Aorta (tissue), 5 donors: Measurements from ENCODE around the gene DHX30. TPM values are rescaled to one million over a fixed set of nuclear protein-coding genes. Genes with fewer than 3 reads are reported as not detected.

Experiments used
- ATAC-seq: fragments of 200-7000 bp; cut with Tn5 transposase; one replicate; pipeline ENCODE4 v1.9.1; 2022; ENCODE audit warnings: moderate library complexity; ENCODE audit not compliant: low FRiP score
- DNase-seq, 2 donors: peaks; one replicate each; pipeline ENCODE4 v3.0.0-alpha.2; 2020
- H3K27ac ChIP-seq, 2 donors: one replicate each; pipeline ENCODE4 v1.5.1; 2013; ENCODE audit warnings: low read length in 2 of 2, mild to moderate bottlenecking in 2 of 2, moderate library complexity in 2 of 2, control low read depth in 1 of 2, inconsistent platforms in 1 of 2, low read depth in 1 of 2
- H3K27me3 ChIP-seq, 2 donors: one replicate each; pipeline ENCODE4 v1.6.1; 2013; ENCODE audit warnings: control low read depth in 1 of 2, low read length in 1 of 2, mild to moderate bottlenecking in 1 of 2, moderate library complexity in 1 of 2; ENCODE audit not compliant: insufficient read depth in 2 of 2, control insufficient read depth in 1 of 2
- H3K36me3 ChIP-seq, 2 donors: one replicate each; pipeline ENCODE4 v1.6.1; 2013; ENCODE audit warnings: control low read depth in 1 of 2, low read length in 1 of 2, mild to moderate bottlenecking in 1 of 2; ENCODE audit not compliant: insufficient read depth in 2 of 2, control insufficient read depth in 1 of 2
- H3K4me1 ChIP-seq, 2 donors: one replicate each; pipeline ENCODE4 v1.6.1; 2013; ENCODE audit warnings: low read length in 2 of 2, control low read depth in 1 of 2, mild to moderate bottlenecking in 1 of 2, moderate library complexity in 1 of 2; ENCODE audit not compliant: insufficient read depth in 2 of 2, control insufficient read depth in 1 of 2
- H3K4me3 ChIP-seq, 2 donors: one replicate each; pipeline ENCODE4 v1.5.1; 2013; ENCODE audit warnings: low read length in 2 of 2, control low read depth in 1 of 2, mild to moderate bottlenecking in 1 of 2
- H3K9me3 ChIP-seq: one replicate; pipeline ENCODE4 v1.6.1; 2013; ENCODE audit warnings: mild to moderate bottlenecking, low read length; ENCODE audit not compliant: control insufficient read depth
- WGBS, 2 donors: extraction: QIAGEN DNeasy Blood & Tissue Kit; methylation state at CpG; one replicate each; pipeline ENCODE4 v1.1.7; 2013; 5-methylcytosine and 5-hydroxymethylcytosine counted together
- intact Hi-C, 2 donors: fragments of 100-400 bp; cut with DNase I; formaldehyde crosslinking; loops; one replicate each; pipeline versions ENCODE4 v1.14.2 to v1.15.0; 2022
- polyA plus RNA-seq, 2 donors: library from polyadenylated mRNA; stranded (reverse); fragments of 200-250 nt; gene quantifications; one replicate each; pipeline ENCODE4 v1.2.3, GENCODE V29; 2013
- total RNA-seq, 2 donors: library from RNA; stranded (reverse); fragmentation: NEBNext Ultra II Directional; extraction: Animal tissue kit (Norgen Biotek cat#: 25700); gene quantifications; one replicate each; pipeline ENCODE4 v1.2.1, GENCODE V29; 2021
- donor health status: healthy with polysubstance abuse.
- donor health status: Bipolar disorder and iron deficiency.
- donor health status: DM: no; HTN: no; CAD: no.
- donor health status: DM: no; HTN: no; CAD: no.
- donor health status: DM: yes; HTN: yes; CAD: no.

DHX30 gene
- total and polyA plus RNA-seq, 4 donors = 12.8 to 54.2 (median 50.6) TPM

DNA sequence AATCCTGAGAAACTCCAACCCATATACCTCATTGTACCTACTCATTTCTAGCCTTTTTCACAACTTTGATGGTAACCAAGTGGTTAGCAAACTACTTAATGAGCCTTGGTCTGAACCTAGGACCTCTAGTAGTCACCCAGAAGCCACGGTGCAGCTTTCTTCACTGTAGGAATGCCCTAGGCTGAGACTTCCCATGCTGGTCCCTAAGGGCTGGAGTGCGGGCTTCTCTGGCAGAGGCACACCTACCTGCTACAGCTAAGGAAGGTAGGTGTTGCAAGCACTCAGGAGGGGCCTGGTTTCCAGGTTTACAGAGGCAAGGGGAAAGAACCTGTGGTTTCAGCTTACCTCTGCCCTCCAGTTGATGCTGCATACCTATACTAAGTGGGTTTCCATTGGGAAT is 65.4 kb downstream of the DHX30 start:
- no peaks in the 10 kb centered on the region for H3K27me3 ChIP-seq
- no peak overlapping the region for H3K4me3 ChIP-seq
- 92 to 93% methylated on average over 2 of the region's 2 CpGs for WGBS, 2 donors
- intact Hi-C loops = no loop called here
- H3K9me3 ChIP-seq = no peaks in the 10 kb centered on the region
- no peaks in the 10 kb centered on the region for H3K4me1 ChIP-seq
- no peak for ATAC-seq
- peak in 1 of 2 donors; percentile 12 for DNase-seq
- peaks cover 5 to 26% of the 10 kb centered on the region in 2 donors for H3K36me3 ChIP-seq
- H3K27ac ChIP-seq = no peak overlapping the region

DNA sequence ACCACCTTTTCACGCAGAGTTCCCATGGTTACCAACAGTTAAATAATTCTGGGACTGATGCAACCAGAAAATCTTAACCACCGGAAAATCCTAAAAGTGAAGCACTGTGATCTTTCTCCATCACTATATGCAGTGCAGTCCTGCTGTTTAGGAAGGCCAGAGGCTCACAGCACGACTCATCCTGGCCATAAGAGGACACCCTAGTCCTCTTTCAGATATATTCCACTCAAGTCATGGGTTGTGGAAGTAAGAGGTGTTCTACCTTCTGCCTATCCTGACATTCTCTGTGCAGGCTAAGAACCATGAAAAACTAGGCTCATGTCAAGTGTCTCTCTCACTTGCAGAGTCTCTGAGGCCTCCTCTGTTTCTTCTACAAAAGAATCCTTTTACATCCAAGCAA is 67.2 kb downstream of the DHX30 start:
- H3K27ac ChIP-seq = no peak overlapping the region
- 79 to 80% methylated on average over 3 of the region's 3 CpGs for WGBS, 2 donors
- DNase-seq (no peak), ATAC-seq (no peak)
- no peaks in the 10 kb centered on the region for H3K9me3 ChIP-seq
- intact Hi-C loops = no loop called here
- H3K4me3 ChIP-seq = no peak overlapping the region
- no peaks in the 10 kb centered on the region for H3K4me1 ChIP-seq
- H3K36me3 ChIP-seq = peaks cover 8 to 26% of the 10 kb centered on the region in 2 donors
- H3K27me3 ChIP-seq = no peaks in the 10 kb centered on the region

DNA sequence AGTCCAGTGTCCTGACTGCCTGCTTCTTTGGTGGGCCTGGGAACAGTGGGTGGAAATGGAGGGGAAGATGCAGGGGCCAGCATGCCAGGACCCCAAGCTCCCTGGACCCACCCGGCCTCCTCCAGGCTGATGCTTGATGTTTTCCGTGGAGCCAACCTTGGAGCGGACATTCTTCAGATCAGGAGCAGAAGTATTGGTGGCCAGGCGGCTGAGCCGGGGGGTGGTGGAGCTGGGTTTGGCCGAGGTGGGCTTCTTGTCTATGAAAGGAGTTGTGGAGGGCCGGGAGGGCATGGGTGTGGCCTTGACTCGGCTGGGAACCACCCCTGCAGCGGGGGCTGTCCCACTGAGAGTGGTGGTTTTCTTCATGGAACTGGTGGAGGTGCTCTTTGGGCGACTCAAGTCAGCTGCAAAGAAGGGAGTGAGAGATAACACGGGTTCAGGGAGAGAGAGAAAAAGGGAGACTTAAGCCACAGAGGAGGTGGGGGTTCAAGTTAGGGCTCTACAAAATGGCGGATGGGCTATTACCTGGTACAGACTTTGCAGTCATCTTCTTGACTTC is 67.8 kb downstream of the DHX30 start:
- Histone ChIP-seq H3K36me3 (peaks cover 11 to 23% of the 10 kb centered on the region in 2 donors), H3K27me3 (no peaks in the 10 kb centered on the region), H3K27ac (no peak overlapping the region), H3K4me3 (no peak overlapping the region), H3K9me3 (no peaks in the 10 kb centered on the region), H3K4me1 (no peaks in the 10 kb centered on the region)
- intact Hi-C loops = no loop called here
- ATAC-seq (no peak), DNase-seq (peak in 1 of 2 donors; percentile 15)
- WGBS, 2 donors = 90 to 91% methylated on average over 12 of the region's 12 CpGs

DNA sequence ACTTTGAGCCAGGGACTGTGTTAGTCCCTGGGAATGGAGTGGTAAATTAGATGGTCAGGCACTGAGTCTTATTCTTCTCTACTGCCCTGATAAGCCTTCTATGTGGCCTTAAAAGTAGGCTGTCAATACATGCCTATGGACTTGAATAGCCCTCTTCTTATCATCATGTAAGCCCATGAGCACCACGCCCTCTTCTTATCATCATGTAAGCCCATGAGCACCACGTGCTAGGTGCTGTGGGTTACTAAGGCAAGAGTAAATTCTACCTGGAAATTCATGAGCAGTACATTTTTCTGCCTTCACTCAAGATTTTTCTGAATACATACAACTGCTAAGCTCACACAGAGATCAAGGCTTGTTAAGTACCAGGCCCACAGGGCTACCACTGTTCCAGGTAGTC is 68.5 kb downstream of the DHX30 start:
- intact Hi-C loops = no loop called here
- Histone ChIP-seq H3K36me3 (peaks cover 11 to 23% of the 10 kb centered on the region in 2 donors), H3K27ac (no peak overlapping the region), H3K9me3 (no peaks in the 10 kb centered on the region), H3K4me3 (no peak overlapping the region), H3K4me1 (no peaks in the 10 kb centered on the region), H3K27me3 (no peaks in the 10 kb centered on the region)
- ATAC-seq (no peak), DNase-seq (no peak)
- WGBS, 2 donors = 91 to 95% methylated on average over 2 of the region's 2 CpGs

DNA sequence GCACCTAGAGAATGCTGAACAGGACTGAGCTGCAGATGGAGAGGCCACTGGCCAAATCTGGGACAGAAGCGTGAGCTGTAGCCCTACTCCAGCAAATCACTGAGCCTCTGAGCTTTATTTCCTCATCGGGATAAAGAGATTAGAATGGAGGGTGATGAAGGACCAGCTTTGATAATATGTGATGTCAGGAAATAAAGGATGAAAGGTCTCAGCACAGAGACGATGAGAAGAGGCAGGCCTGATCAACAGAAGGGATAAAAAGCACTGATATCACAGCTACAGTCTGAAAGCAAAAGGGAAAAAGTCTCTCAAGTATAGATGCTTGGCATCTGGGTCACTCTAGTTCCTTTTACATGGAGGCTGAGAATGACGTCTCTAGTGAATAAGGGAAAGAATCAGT is 70.0 kb downstream of the DHX30 start:
- Histone ChIP-seq H3K27ac (no peak overlapping the region), H3K27me3 (no peaks in the 10 kb centered on the region), H3K4me1 (no peaks in the 10 kb centered on the region), H3K4me3 (no peak overlapping the region), H3K36me3 (peaks cover 11 to 20% of the 10 kb centered on the region in 2 donors), H3K9me3 (no peaks in the 10 kb centered on the region)
- DNase-seq (no peak), ATAC-seq (no peak)
- intact Hi-C loops = no loop called here
- 71 to 72% methylated on average over 4 of the region's 4 CpGs for WGBS, 2 donors

DNA sequence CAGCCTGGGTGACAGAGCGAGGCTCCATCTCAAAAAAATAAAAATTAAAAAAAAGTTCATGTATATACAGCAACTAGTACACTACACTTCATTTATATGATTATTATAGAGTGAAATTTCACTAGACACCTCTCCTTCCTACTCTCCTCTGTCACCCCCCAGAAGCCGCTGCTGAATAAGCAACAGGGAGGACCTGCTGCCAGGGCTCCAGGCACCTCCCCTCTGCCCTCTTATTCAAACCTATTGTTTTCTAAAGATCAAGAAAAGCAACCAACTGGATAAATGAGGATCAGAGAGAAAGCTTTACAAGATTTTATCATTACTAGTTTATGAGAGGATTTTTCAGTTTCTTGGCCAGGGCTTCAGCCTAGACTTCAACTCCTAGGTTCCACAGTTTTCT is 71.5 kb downstream of the DHX30 start:
- DNase-seq (no peak), ATAC-seq (no peak)
- WGBS, 2 donors = 97 to 100% methylated on average over 2 of the region's 2 CpGs
- no peak overlapping the region for H3K4me3 ChIP-seq
- intact Hi-C loops = no loop called here
- no peaks in the 10 kb centered on the region for H3K4me1 ChIP-seq
- H3K36me3 ChIP-seq = peaks cover 11 to 15% of the 10 kb centered on the region in 2 donors
- no peak overlapping the region for H3K27ac ChIP-seq
- no peaks in the 10 kb centered on the region for H3K27me3 ChIP-seq
- no peaks in the 10 kb centered on the region for H3K9me3 ChIP-seq

DNA sequence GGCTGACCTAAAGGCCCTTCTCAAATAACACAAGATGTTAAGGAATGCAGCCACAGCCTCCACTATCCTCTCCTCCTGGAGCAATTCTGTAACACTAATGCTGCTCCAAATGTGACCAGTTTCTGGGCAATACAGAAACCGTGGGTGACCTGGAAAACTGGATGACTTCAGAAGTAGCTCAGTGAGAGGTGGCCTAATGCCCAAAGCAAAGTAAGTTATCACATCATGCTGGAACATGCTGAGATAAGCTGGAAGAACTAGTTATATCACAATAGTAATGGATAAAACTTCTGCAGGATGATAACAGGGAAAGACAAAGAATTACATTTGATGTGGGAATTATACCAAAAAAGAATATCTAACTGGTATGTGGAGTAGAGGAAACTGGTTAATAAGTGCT is 72.0 kb downstream of the DHX30 start:
- WGBS, 2 donors = 8 to 11% methylated on average over 1 of the region's 1 CpG
- H3K27me3 ChIP-seq = no peaks in the 10 kb centered on the region
- no peaks in the 10 kb centered on the region for H3K4me1 ChIP-seq
- no peak overlapping the region for H3K4me3 ChIP-seq
- intact Hi-C loops = no loop called here
- ATAC-seq (no peak), DNase-seq (no peak)
- H3K36me3 ChIP-seq = peaks cover 11 to 13% of the 10 kb centered on the region in 2 donors
- no peak overlapping the region for H3K27ac ChIP-seq
- no peaks in the 10 kb centered on the region for H3K9me3 ChIP-seq

DNA sequence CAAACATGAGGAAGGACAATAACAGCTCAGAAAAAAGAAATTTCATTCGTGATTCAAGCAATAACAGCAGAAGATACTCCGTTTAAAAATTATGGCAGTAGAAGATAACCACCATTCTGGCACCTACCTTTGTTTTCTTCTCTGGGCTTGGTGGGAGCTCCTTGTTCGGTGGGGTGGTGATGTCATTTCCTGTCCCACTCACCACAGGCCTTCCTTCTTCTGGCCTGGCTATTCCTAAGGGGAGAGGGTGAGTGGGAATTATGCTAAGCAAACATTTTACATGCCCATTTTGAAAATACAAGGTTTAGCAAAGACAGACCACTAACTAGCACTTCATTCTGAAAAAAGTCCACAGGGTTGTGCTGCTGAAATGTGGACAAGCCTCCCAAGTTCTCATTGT is 74.4 kb downstream of the DHX30 start:
- H3K27me3 ChIP-seq = no peaks in the 10 kb centered on the region
- H3K4me1 ChIP-seq = no peaks in the 10 kb centered on the region
- WGBS, 2 donors = 52 to 58% methylated on average over 3 of the region's 3 CpGs
- peak overlapping the region in 1 of 2 donors; percentile 54 for H3K27ac ChIP-seq
- H3K9me3 ChIP-seq = no peaks in the 10 kb centered on the region
- no peak for DNase-seq
- intact Hi-C loops = no loop called here
- no peak overlapping the region for H3K4me3 ChIP-seq
- ATAC-seq = no peak
- H3K36me3 ChIP-seq = peaks cover 1 to 7% of the 10 kb centered on the region in 2 donors

DNA sequence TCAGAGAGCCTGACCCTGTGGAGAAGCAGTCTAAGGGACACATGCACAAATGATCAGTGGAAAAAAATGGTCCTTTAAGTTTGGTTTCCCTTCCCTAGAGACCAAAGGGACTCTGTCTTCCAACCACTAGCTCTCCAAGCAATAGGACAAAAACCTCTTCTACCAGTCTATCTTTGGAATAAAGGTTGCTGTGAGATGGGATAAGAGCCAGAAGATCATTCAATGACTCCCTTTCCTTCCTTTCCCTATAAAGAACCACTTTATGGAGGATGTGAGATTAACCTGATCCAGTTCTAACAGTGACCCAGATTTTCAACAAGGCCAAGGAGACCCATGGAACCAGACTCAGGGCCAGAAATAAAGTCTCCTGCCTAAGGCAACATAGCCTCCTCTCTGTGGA is 74.8 kb downstream of the DHX30 start:
- no peaks in the 10 kb centered on the region for H3K27me3 ChIP-seq
- H3K4me3 ChIP-seq = no peak overlapping the region
- ATAC-seq = no peak
- no peaks in the 10 kb centered on the region for H3K4me1 ChIP-seq
- peak overlapping the region in 1 of 2 donors; percentile 54 for H3K27ac ChIP-seq
- peaks cover 0 to 7% of the 10 kb centered on the region in 2 donors for H3K36me3 ChIP-seq
- H3K9me3 ChIP-seq = no peaks in the 10 kb centered on the region
- DNase-seq = no peak
- intact Hi-C loops = no loop called here
